GM20000 (cell line): Measurements from ENCODE around the gene CHGA.

Experiments
- DNase-seq: peaks from one replicate; pipeline ENCODE4 v3.0.0; 2012; ENCODE audit warnings: low spot score
- TF ChIP-seq, protein P1 (sequence below): IDR thresholded peaks from 2 replicates; pipeline ENCODE4 v1.5.1; 2012; ENCODE audit warnings: mild to moderate bottlenecking, control low read depth; ENCODE audit errors: extremely low read depth, missing control alignments

The CHGA gene

GRCh38 chr14:92965281-92965680, 42.3 kb downstream of the CHGA start:
- DNase-seq: no peak
- TF ChIP-seq, protein P1, sequence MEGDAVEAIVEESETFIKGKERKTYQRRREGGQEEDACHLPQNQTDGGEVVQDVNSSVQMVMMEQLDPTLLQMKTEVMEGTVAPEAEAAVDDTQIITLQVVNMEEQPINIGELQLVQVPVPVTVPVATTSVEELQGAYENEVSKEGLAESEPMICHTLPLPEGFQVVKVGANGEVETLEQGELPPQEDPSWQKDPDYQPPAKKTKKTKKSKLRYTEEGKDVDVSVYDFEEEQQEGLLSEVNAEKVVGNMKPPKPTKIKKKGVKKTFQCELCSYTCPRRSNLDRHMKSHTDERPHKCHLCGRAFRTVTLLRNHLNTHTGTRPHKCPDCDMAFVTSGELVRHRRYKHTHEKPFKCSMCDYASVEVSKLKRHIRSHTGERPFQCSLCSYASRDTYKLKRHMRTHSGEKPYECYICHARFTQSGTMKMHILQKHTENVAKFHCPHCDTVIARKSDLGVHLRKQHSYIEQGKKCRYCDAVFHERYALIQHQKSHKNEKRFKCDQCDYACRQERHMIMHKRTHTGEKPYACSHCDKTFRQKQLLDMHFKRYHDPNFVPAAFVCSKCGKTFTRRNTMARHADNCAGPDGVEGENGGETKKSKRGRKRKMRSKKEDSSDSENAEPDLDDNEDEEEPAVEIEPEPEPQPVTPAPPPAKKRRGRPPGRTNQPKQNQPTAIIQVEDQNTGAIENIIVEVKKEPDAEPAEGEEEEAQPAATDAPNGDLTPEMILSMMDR: no peak

DNA sequence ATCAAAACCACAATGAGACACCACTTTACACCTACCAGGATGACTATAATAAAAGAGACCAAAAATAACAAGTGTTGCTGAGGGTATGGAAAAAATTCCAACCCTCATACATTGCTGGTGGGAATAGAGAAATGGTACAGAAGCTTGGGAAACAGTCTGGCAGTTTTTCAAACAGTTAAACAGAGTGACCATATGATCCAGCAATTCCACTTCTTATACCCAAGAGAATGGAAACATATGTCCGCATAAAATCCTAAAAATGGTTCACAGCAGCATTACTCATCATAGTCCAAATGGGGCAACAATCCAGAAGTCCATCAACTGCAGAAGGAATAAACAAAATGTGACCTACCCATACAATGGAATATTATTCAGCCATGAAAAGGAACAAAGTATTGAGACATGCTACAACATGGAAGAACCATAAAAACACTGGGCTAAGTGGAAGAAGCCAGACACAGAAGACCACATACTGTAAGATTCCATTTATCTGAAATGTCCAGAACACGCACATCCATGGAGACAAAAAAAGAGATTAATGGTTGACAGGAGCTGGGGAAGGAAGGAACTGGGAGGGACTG, 44.5 kb downstream of the CHGA start:
- no peak for DNase-seq
- TF ChIP-seq, protein P1: no peak

DNA sequence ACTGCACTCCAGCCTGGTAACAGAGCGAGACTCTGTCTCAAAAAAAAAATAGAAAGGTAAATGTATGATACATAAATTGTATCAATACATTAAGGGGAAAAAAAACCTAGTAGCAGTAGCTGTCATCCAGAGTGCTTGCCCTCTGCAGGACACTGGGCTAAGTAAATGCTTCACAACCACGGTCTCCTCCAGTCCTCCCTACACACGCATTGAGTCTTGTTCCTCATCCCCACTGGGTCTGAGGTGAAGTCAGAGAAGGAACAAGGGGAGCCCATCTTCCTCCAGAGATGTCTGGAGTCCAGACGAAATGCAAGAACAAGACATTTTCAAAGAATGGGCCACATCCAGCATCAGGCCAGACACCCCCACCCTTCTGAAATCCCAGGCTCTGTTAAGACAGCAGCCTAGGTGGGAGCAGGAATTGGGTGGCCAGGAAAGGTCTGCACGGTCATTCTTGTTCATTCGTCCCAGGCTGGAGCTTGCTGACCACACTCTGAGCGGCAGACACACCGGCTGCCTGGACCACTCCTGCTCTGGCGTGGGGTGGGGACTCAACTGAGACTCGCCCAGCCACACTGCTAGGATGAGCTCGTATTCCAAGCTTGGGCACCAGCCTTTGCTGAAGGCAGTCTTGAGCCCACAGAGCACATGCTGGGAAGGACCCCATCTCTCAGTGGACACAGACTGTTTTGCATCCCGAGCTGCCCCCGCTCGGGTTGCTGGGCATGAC, 45.5 kb downstream of the CHGA start:
- no peak for DNase-seq
- TF ChIP-seq, protein P1: no peak

GRCh38 chr14:92969430-92969829, 46.5 kb downstream of the CHGA start:
- DNase-seq: no peak
- TF ChIP-seq, protein P1: no peak

GRCh38 chr14:92969871-92970270, 46.9 kb downstream of the CHGA start:
- TF ChIP-seq, protein P1: no peak
- DNase-seq: no peak

GRCh38 chr14:92970271-92970670, 47.3 kb downstream of the CHGA start:
- DNase-seq: no peak
- TF ChIP-seq, protein P1: no peak

DNA sequence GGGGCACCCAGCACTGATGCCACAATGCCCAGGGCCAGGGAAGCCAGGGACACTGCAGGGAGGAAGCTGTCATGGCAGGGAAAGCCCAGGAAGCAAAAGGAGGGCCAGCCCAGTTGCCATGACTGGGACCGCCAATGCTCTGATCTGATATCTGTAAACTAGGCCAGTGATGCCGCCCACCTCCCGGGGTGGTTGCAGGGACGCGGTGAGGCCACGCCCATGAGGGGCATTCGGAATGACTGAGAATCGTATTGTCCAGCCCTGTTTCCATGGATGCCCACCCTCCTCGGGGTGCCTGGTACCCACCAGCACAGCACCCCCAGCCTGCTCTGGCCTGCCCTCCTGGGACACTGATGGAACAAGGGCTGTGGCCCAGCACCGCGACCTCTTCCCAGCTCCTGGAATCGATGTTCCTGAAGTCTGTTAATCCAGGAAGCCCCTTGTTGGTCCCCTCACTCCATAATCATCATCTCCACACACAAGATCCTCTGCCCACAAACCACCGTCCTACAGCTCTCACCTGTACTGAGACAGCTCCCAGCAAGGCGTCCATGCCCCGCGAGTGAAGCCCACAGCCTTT, 48.7 kb downstream of the CHGA start:
- TF ChIP-seq, protein P1: no peak
- no peak for DNase-seq
